Kidney glomerular epithelial cell (primary cell): Measurements from ENCODE around the gene EXOC7.

Experiments
- DNase-seq: peaks from one replicate; lab custom pipeline; 2025; lab: John Stamatoyannopoulos, UW

The EXOC7 gene

DNA sequence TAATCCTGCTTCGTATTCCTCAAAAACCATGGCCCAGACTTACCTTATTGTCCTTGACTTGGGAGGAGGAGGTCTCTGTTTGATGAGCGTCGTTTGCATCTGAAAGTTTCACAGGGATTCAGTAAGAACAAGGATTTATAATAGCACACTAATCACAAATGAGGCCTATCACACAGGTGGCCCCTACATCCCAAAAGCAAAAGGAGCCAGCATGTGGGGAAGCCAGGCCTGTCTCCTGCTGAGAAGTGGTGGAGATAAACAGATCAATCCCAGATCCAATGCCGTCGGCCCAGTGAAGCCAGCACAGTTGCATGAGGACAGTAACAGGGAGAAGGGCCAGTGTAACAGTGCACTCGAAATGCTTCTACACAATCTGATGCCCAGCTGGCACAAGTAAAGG, 63.2 kb downstream of the EXOC7 start:
- DNase-seq: no peak

DNA sequence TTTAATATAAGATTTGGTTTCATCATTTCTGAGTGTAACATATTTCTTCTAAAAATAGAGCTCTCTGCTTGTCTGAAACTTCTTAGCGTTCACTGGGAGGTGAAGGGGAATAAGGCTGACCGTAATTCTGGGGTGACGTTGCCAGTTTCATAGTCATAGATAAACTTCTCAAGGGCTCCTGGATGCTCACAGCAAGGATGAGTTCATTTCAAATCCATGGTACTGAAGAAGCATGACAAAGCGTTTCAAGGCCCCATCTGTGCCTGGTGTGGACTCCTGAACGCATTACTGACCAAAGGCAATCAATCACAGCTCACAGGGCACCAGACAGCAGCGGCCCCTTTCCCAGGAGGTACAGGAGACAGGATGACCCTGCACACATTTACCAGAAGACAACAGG, 64.5 kb downstream of the EXOC7 start:
- no peak for DNase-seq

DNA sequence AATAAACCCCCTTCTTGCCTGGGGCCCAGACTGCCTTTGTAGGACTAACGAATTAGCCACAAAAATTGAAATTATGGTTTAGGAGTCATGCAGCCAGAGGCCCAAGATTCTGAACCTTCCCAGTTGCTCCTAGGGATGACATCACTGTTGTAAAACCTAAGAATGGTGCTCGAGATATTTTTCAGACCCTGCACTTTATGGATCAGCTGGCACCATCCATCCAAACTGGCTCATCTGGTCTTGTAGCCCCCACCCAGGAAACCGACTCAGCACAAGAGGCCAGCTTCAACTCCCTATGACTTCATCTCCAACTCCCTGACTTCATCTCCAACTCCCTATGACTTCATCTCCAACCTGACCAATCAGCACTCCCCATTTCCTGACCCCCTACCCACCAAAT, 65.5 kb downstream of the EXOC7 start:
- no peak for DNase-seq

DNA sequence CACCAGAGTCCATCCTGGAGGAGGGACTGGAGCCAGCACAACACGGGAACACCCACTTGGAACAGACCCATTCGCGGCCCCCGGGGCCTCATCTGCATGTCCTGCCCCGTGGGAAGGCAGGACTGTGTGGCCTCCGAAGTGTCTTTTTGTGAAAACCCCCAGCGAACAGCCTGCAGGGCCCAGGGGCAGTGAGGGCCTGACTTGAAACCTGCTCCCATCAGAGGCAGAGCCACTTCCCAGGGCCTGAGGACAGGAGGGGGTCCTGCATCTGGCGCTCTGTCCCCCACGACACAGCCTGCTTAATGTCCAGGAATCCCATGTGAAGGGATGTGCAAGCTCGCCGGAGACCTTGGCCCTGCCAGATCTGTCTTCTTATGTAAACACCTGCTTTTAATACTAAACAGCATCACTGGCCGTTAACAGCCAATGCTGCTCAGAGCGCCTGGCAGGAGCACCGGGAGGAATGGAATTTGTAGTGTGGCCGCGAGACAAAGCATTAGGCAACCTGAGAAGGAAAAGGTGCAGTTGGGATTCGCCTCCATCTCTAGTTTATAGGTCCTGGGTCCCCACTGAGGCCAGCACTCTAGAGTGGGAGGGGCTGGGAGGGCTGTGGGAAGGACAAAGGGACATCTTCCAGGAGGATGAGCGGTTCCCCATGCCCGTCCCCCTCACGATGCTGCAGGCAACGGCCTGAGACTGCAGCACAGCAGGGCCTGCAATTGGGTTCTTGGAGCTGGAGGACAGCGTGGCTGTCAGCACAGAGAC, 66.9 kb downstream of the EXOC7 start:
- DNase-seq: no peak

DNA sequence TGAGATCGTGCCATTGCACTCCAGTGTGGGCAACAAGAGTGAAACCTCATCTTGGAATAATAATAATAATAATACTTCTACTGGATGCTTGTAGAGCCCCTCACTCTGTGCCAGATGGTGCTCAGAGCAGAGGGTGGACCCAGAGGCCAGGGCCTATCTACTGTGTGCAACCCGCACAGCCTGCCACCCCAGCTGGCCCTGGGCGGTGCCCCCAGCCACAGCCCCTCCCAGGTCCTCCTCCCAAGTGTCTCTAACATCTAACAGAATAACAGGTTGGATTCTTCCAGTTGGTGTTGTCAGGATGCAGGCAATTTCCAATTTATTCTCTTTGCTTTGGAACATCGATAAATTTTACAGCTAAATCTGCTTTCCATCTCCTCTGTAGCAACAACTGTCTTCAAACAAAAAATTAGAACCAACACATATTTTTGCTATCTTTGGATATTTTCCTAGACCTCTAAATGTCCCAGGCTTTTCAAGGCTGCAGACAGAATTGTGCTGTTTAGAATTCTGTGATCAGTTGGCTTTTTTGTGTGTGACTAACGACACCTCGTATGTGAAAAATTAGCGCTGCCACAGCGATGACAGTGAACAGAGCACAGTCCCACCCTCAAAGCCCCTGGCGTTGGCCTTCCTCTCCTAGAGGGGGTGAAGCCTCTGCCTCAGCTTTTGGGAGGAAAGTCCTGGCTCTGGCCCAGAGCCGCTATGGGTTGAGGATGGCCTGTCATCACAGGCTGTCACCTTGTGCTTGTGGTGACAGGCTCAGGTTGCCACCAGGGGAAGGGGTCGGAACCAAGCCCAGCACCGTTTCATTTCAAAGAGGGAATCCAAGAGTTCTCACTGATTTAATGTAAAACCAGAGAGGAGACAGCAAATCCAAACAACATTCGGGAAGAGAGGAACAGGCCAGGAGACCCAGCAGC, 68.9 kb downstream of the EXOC7 start:
- no peak for DNase-seq

DNA sequence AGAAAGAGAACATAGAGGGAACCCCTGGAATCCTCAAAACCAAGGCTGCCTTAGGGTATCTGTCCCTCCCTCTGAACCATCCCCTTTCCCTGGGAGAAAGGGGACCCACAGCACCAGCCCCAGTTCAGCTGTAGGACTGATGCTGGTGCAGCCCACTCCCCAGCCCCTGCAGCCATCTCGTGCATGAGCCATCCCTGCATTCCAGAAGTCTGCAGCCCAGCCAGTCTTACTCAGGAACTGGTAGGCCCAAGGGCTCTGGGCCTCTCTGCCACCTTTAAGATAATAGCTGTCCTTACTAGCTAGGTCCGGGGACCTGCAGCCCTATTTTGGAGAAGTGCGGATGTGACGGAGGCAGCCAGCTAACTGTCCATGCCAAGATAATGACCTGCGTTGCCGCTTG, 70.4 kb downstream of the EXOC7 start:
- DNase-seq: no peak

DNA sequence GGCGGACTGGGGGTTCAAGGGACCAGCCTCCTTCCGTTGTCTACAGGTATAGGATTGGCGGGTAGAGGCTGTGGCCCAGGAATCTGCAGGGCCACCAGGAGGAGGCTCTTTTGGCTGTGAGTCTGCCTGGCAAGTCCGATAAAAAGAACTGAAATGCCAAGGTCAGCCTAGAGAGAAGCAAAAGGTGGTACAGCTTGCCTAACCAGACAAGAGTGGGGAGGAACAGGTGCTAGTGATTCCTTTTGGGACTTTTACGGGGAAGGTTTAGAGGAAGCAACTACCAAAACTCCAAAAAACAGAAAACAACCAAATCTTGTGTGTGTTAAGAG, 70.8 kb downstream of the EXOC7 start:
- no peak for DNase-seq

DNA sequence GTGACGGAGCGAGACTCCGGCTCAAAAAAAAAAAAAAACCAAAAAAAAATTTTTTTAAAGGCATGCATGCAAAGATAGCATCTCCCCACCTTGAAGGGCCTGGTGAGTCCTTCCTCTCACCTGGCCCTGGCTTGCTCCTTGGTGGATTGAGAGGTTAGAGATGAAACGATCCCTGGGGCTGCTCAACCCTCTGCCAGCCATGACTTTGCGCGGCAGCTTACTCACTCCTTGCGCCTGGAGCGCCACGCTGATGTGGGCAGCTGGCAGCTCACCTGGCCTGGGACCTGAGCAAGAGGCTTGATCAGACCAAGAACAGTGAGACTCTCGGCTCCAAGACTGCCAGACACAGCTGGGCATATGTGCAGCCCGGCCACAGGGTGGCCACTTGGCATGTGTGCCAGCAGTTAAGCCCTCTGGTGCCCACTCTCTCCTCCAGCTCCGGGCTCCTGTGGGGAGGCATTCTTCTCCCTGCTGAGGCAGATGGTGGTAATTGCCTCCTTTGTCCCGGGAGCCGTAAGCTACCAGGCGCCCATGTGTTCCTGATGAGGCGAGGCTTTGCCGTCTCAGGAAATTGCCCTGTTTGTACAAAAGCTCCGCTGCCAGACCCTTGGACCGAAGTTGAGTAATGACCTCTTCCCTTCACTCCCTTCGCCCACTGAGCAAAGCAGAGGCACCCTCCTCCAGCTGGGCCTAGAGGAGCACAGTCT, 71.4 kb downstream of the EXOC7 start:
- no peak for DNase-seq
